K562 (cell line): Measurements from ENCODE around the gene OTULIN. TPM values are rescaled to one million over a fixed set of nuclear protein-coding genes. Genes with fewer than 3 reads are reported as not detected.

Source experiments
- BHLHE40 ChIP-seq: IDR thresholded peaks from 2 replicates; pipeline ENCODE4 v1.6.1; 2011; ENCODE audit warnings: low read length, improper control_type of control experiment
- ERF ChIP-seq: fragments of 450-650 bp; formaldehyde crosslinking; IDR thresholded peaks from 2 replicates; pipeline ENCODE4 v1.4.0; 2020; ENCODE audit warnings: mild to moderate bottlenecking, mixed read lengths
- HDAC2 ChIP-seq: fragments of 450-650 bp; IDR thresholded peaks from 2 replicates; pipeline ENCODE4 v1.6.1; 2016; ENCODE audit warnings: mild to moderate bottlenecking
- IFI16 ChIP-seq: fragments of 250-450 bp; sonication (Bioruptor Pico); IDR thresholded peaks from 2 replicates; pipeline ENCODE4 v2.1.2; 2022; ENCODE audit warnings: mild to moderate bottlenecking, inconsistent platforms
- KDM5B ChIP-seq: fragments of 200-600 bp; sonication (generic); IDR thresholded peaks from 2 replicates; pipeline ENCODE4 v1.6.1; 2012; ENCODE audit warnings: low read depth, mild to moderate bottlenecking, moderate library complexity, low read length, control low read depth, inconsistent platforms; ENCODE audit not compliant: insufficient replicate concordance
- NCOA6 ChIP-seq: fragments of 450-650 bp; IDR thresholded peaks from 2 replicates; pipeline ENCODE4 v1.6.1; 2017; ENCODE audit warnings: mild to moderate bottlenecking
- NCOR1 ChIP-seq: fragments of 450-650 bp; IDR thresholded peaks from 2 replicates; pipeline ENCODE4 v1.6.1; 2016; ENCODE audit warnings: mild to moderate bottlenecking, moderate library complexity
- PREB ChIP-seq: sonication (generic); formaldehyde crosslinking; IDR thresholded peaks from 2 replicates; pipeline ENCODE4 v1.8.1; 2023; ENCODE audit warnings: mild to moderate bottlenecking, missing genetic modification reagents
- SMAD4 ChIP-seq: fragments of 250-450 bp; sonication (Bioruptor Pico); conservative IDR thresholded peaks from 2 replicates; pipeline ENCODE4 v1.8.0; 2021; ENCODE audit warnings: inconsistent platforms, mild to moderate bottlenecking, moderate library complexity
- SP1 ChIP-seq: sonication (generic); formaldehyde crosslinking; IDR thresholded peaks from 2 replicates; pipeline ENCODE4 v1.8.1; 2022; ENCODE audit warnings: mild to moderate bottlenecking, missing genetic modification reagents
- TFAP4 ChIP-seq: sonication (generic); formaldehyde crosslinking; IDR thresholded peaks from 2 replicates; pipeline ENCODE4 v1.8.0; 2022; ENCODE audit warnings: missing genetic modification reagents, mild to moderate bottlenecking, moderate library complexity, borderline replicate concordance
- THRAP3 ChIP-seq: fragments of 450-650 bp; IDR thresholded peaks from 2 replicates; pipeline ENCODE4 v1.6.1; 2016; ENCODE audit warnings: mild to moderate bottlenecking, inconsistent platforms, borderline replicate concordance
- THRB ChIP-seq: fragments of 450-650 bp; formaldehyde crosslinking; conservative IDR thresholded peaks from 2 replicates; pipeline ENCODE4 v1.4.0; 2022; ENCODE audit warnings: mild to moderate bottlenecking, missing genetic modification characterization
- ZNF3 ChIP-seq: fragments of 250-450 bp; sonication (Bioruptor Pico); IDR thresholded peaks from 2 replicates; pipeline ENCODE4 v1.5.0; 2021; ENCODE audit warnings: mild to moderate bottlenecking, moderate library complexity
- ZNF408 ChIP-seq: fragments of 250-450 bp; sonication (Bioruptor Pico); IDR thresholded peaks from 2 replicates; pipeline ENCODE4 v1.4.0; 2020; ENCODE audit warnings: low read depth, mild to moderate bottlenecking, moderate library complexity
- ZNF561 ChIP-seq: fragments of 450-650 bp; formaldehyde crosslinking; conservative IDR thresholded peaks from 2 replicates; pipeline ENCODE4 v1.4.0; 2020; ENCODE audit warnings: mild to moderate bottlenecking, moderate library complexity
- ZNF785 ChIP-seq: fragments of 250-450 bp; sonication (Bioruptor Pico); IDR thresholded peaks from 2 replicates; pipeline ENCODE4 v1.4.0; 2020; ENCODE audit warnings: mild to moderate bottlenecking
- ZSCAN32 ChIP-seq: fragments of 450-650 bp; formaldehyde crosslinking; IDR thresholded peaks from 2 replicates; pipeline ENCODE4 v1.4.0; 2020; ENCODE audit warnings: mild to moderate bottlenecking, moderate library complexity
- polyA plus RNA-seq, 8 experiments: library from polyadenylated mRNA; depleted of rRNA in 4 of 8; stranded (reverse) in 5 of 8; unstranded in 3 of 8; fragments of >200 nt; fragmentation: Nextera tagmentation in 2 of 8; fragmentation: Illumina TruSeq in 1 of 8; extraction: Ambion mirVana in 2 of 8; extraction: Trizol in 1 of 8; gene quantifications; 2 replicates each; pipeline versions ENCODE4 v1.2.1 to v1.2.3, GENCODE V29; 2011 to 2014; ENCODE audit warnings: inconsistent platforms in 1 of 8, missing spikeins in 1 of 8
- total RNA-seq, 7 experiments: library from RNA; depleted of rRNA in 6 of 7; stranded (reverse); fragments of >200 nt in 6 of 7; fragmentation: Illumina TruSeq in 2 of 7; extraction: Trizol in 2 of 7; gene quantifications; 2 replicates each; pipeline versions ENCODE4 v1.2.1 to v1.2.3, GENCODE V29; 2011 to 2021; ENCODE audit warnings: low replicate concordance in 1 of 7

Gene OTULIN
- total and polyA plus RNA-seq, 9 of the 15 experiments (the other 6 are each of a cell fraction or from before 2014, with no cell fraction given) = 3.3 to 33.6 (median 20.1) TPM

- TF ChIP-seq ZNF785 (CRISPR knock-in tag) (no peak), SMAD4 (CRISPR knock-in tag) (0 out of 2 replicates have a peak, but pooled peaks have one; percentile 33), ZNF3 (CRISPR knock-in tag) (no peak), HDAC2 (no peak), PREB (CRISPR knock-in tag) (no peak), NCOA6 (no peak), ZSCAN32 (CRISPR knock-in tag) (no peak), ZNF561 (CRISPR knock-in tag) (no peak), TFAP4 (no peak), THRB (CRISPR knock-in tag) (no peak), ZNF408 (CRISPR knock-in tag) (no peak), BHLHE40 (no peak), IFI16 (CRISPR knock-in tag) (no peak), KDM5B (no peak), ERF (0 out of 2 replicates have a peak, but pooled peaks have one; percentile 12), SP1 (no peak), THRAP3 (no peak), NCOR1 (no peak)
Observed at GRCh38 chr5:14727428-14727865, 62.9 kb downstream of the OTULIN start (continued).
